SU-DHL-6 (cell line): ENCODE measurements around the gene IFNGR1.

Source experiments
- CTCF ChIP-seq: fragments of 200-600 bp; sonication (generic); IDR thresholded peaks from one replicate; pipeline ENCODE4 v1.5.1; 2017; ENCODE audit warnings: antibody characterized with exemption, mild to moderate bottlenecking, low read length, moderate library complexity; ENCODE audit not compliant: insufficient read depth, poor library complexity, severe bottlenecking
- EZH2phosphoT487 ChIP-seq: fragments of 200-600 bp; sonication (generic), shearing (Covaris generic); conservative IDR thresholded peaks from 2 replicates; pipeline ENCODE4 v1.6.1; 2018; ENCODE audit warnings: mild to moderate bottlenecking, antibody characterized with exemption, low read length, moderate library complexity, mixed read lengths

- TF ChIP-seq CTCF = no peak
- TF ChIP-seq EZH2phosphoT487 = no peak
These were observed 42.5 kb downstream of the IFNGR1 start for GRCh38 chr6:137176729-137177128.
